ENCODE results near the gene NCLN.

Gene NCLN

DNA sequence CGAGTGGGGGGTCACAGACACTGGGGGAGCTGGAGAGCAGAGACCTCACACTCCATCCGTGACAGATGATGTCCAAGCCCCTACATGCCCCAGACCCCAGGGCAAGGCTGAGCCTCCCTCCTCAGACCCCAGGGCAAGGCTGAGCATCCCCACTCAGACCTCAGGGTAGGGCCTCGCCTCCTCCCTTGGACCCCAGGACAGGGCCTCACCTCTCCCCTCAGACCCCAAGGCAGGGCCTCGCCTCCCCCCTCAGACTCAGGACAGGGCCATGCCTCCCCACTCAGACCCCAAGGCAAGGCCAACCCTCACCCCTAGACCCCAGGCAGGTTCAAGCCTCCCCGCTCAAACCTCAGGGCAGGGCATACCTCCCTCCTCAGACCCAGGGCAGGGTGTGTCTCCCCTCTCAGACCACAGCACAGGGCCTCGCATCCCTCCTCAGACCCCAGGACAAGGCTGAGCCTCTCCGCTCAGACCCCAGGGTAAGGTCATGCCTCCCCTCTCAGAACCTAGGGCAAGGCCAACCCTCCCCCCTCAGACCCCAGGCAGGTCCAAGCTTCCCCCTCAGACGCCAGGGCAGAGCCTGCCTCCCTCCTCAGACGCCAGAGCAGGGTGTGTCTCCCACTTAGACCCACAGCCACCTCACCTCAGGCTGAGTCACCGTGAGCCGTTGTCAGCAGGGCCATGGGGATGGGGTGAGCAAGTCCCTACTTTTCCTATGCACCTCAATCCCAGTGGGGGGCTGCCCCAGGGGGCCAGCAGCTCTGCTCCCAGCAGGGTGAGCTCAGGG lies 8.8 kb upstream of the NCLN start:
- Histone ChIP-seq H3K4me2 (ENCODE audit: low read length) (no peak overlapping the region), H3K9ac (ENCODE audit: low read length) (no peak overlapping the region), H3K27ac (ENCODE audit: low read depth, low read length, poor library complexity, severe bottlenecking) (no peak overlapping the region)

DNA sequence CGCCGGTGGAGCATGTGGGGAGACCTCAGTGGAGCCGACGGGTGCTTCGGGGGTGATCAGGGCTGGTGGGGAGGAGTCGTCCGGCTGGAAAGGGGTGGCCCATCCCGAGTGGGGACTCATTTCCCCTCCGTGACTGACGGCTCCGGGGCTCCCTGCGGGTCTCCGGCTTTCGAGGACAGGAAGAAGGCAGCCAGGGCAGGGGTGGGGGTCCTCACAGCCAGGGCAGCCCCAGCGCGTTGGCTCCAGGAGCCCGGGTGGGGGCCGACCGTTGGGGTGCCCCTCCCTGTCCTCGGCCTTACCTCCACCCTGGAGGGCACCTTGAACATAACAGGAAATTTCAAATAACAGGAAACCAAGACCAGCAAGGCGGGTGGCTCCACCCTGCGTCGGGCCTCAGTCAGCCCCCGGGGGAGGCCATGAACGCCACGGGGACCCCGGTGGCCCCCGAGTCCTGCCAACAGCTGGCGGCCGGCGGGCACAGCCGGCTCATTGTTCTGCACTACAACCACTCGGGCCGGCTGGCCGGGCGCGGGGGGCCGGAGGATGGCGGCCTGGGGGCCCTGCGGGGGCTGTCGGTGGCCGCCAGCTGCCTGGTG lies 7.3 kb upstream of the NCLN start, which contains the start of gene S1PR4:
Gene S1PR4, plus strand, starts transcription at position 393 of the 596 bp plus-strand sequence. Its CDS starts 24 bp downstream, at position 417.
- no peak within 1 kb of the TSS; the same call in 1 of the 2 replicates for H3K9ac ChIP-seq (ENCODE audit: low read length)
- no peaks in the 10 kb centered on the region for H3K9me2 ChIP-seq (ENCODE audit: low read depth, low read length)
- no peak within 1 kb of the TSS for H3K27ac ChIP-seq (ENCODE audit: low read depth, low read length, poor library complexity, severe bottlenecking)
- H3K27me3 ChIP-seq (ENCODE audit: insufficient read depth, low read length): 0 out of 2 replicates have a peak, but pooled peaks cover 7% of the 10 kb centered on the region
- peak within 1 kb of the TSS; percentile 11; the same call in 1 of the 2 replicates for H3K4me2 ChIP-seq (ENCODE audit: low read length)
- no peaks in the 10 kb centered on the region for H3K79me2 ChIP-seq (ENCODE audit: insufficient read depth, low read length)
- no peaks in the 10 kb centered on the region for H3F3A ChIP-seq (ENCODE audit: insufficient read depth, low read length)
- peak within 1 kb of the TSS; percentile 45 for H3K4me3 ChIP-seq (ENCODE audit: low read depth, low read length, poor library complexity, severe bottlenecking)
- no peaks in the 10 kb centered on the region for H4K20me1 ChIP-seq (ENCODE audit: insufficient read depth, low read length)
- H3K4me1 ChIP-seq (ENCODE audit: insufficient read depth, low read length, severe bottlenecking): peaks cover 28% of the 10 kb centered on the region
- no peaks in the 10 kb centered on the region for H3K9me3 ChIP-seq (ENCODE audit: low read length)
- H2AFZ ChIP-seq (ENCODE audit: low read length): no peak within 1 kb of the TSS
- TF ChIP-seq EZH2 (IDR thresholded peaks at IDR 0.05; ENCODE audit: borderline replicate concordance, low read length): no peak
- TF ChIP-seq, protein P1, sequence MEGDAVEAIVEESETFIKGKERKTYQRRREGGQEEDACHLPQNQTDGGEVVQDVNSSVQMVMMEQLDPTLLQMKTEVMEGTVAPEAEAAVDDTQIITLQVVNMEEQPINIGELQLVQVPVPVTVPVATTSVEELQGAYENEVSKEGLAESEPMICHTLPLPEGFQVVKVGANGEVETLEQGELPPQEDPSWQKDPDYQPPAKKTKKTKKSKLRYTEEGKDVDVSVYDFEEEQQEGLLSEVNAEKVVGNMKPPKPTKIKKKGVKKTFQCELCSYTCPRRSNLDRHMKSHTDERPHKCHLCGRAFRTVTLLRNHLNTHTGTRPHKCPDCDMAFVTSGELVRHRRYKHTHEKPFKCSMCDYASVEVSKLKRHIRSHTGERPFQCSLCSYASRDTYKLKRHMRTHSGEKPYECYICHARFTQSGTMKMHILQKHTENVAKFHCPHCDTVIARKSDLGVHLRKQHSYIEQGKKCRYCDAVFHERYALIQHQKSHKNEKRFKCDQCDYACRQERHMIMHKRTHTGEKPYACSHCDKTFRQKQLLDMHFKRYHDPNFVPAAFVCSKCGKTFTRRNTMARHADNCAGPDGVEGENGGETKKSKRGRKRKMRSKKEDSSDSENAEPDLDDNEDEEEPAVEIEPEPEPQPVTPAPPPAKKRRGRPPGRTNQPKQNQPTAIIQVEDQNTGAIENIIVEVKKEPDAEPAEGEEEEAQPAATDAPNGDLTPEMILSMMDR (IDR thresholded peaks at IDR 0.05; ENCODE audit: low read length): no peak
- no peaks in the 10 kb centered on the region for H3K36me3 ChIP-seq (ENCODE audit: insufficient read depth, low read length)

More for the DNA sequence above, 8.8 kb upstream of the NCLN start:
- Histone ChIP-seq H3K27me3 (ENCODE audit: insufficient read depth, low read length) (peaks cover 7% of the 10 kb centered on the region; the same call in 1 of the 2 replicates), H3K4me3 (ENCODE audit: low read depth, low read length, poor library complexity, severe bottlenecking) (no peak overlapping the region), H3K4me1 (ENCODE audit: insufficient read depth, low read length, severe bottlenecking) (peaks cover 28% of the 10 kb centered on the region), H3K36me3 (ENCODE audit: insufficient read depth, low read length) (no peaks in the 10 kb centered on the region), H3F3A (ENCODE audit: insufficient read depth, low read length) (no peaks in the 10 kb centered on the region), H4K20me1 (ENCODE audit: insufficient read depth, low read length) (no peaks in the 10 kb centered on the region), H3K9me3 (ENCODE audit: low read length) (no peaks in the 10 kb centered on the region), H3K79me2 (ENCODE audit: insufficient read depth, low read length) (no peaks in the 10 kb centered on the region), H3K9me2 (ENCODE audit: low read depth, low read length) (no peaks in the 10 kb centered on the region), H2AFZ (ENCODE audit: low read length) (no peak overlapping the region)
- TF ChIP-seq EZH2 (IDR thresholded peaks at IDR 0.05; ENCODE audit: borderline replicate concordance, low read length): no peak
- TF ChIP-seq, protein P1 (IDR thresholded peaks at IDR 0.05; ENCODE audit: low read length): no peak

DNA sequence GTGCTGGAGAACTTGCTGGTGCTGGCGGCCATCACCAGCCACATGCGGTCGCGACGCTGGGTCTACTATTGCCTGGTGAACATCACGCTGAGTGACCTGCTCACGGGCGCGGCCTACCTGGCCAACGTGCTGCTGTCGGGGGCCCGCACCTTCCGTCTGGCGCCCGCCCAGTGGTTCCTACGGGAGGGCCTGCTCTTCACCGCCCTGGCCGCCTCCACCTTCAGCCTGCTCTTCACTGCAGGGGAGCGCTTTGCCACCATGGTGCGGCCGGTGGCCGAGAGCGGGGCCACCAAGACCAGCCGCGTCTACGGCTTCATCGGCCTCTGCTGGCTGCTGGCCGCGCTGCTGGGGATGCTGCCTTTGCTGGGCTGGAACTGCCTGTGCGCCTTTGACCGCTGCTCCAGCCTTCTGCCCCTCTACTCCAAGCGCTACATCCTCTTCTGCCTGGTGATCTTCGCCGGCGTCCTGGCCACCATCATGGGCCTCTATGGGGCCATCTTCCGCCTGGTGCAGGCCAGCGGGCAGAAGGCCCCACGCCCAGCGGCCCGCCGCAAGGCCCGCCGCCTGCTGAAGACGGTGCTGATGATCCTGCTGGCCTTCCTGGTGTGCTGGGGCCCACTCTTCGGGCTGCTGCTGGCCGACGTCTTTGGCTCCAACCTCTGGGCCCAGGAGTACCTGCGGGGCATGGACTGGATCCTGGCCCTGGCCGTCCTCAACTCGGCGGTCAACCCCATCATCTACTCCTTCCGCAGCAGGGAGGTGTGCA lies 6.6 kb upstream of the NCLN start:
- Histone ChIP-seq H3K4me2 (ENCODE audit: low read length) (peak overlapping the region; percentile 11; the same call in 1 of the 2 replicates), H4K20me1 (ENCODE audit: insufficient read depth, low read length) (no peaks in the 10 kb centered on the region), H3K27me3 (ENCODE audit: insufficient read depth, low read length) (0 out of 2 replicates have a peak, but pooled peaks cover 7% of the 10 kb centered on the region), H3K79me2 (ENCODE audit: insufficient read depth, low read length) (no peaks in the 10 kb centered on the region), H3K36me3 (ENCODE audit: insufficient read depth, low read length) (no peaks in the 10 kb centered on the region), H3F3A (ENCODE audit: insufficient read depth, low read length) (no peaks in the 10 kb centered on the region), H3K9ac (ENCODE audit: low read length) (no peak overlapping the region; the same call in 1 of the 2 replicates), H3K4me1 (ENCODE audit: insufficient read depth, low read length, severe bottlenecking) (peaks cover 28% of the 10 kb centered on the region), H2AFZ (ENCODE audit: low read length) (no peak overlapping the region), H3K4me3 (ENCODE audit: low read depth, low read length, poor library complexity, severe bottlenecking) (peak overlapping the region; percentile 45), H3K27ac (ENCODE audit: low read depth, low read length, poor library complexity, severe bottlenecking) (no peak overlapping the region), H3K9me3 (ENCODE audit: low read length) (no peaks in the 10 kb centered on the region), H3K9me2 (ENCODE audit: low read depth, low read length) (no peaks in the 10 kb centered on the region)
- no peak for TF ChIP-seq EZH2 (IDR thresholded peaks at IDR 0.05; ENCODE audit: borderline replicate concordance, low read length)
- TF ChIP-seq, protein P1 (IDR thresholded peaks at IDR 0.05; ENCODE audit: low read length): no peak
